ENCODE data around the gene SLC49A3.
"Not testable (repeated sequence)": the region's sequence is repeated elsewhere in the genome, so short reads cannot be mapped to it uniquely, and the experiment has no call there.

Gene SLC49A3

DNA sequence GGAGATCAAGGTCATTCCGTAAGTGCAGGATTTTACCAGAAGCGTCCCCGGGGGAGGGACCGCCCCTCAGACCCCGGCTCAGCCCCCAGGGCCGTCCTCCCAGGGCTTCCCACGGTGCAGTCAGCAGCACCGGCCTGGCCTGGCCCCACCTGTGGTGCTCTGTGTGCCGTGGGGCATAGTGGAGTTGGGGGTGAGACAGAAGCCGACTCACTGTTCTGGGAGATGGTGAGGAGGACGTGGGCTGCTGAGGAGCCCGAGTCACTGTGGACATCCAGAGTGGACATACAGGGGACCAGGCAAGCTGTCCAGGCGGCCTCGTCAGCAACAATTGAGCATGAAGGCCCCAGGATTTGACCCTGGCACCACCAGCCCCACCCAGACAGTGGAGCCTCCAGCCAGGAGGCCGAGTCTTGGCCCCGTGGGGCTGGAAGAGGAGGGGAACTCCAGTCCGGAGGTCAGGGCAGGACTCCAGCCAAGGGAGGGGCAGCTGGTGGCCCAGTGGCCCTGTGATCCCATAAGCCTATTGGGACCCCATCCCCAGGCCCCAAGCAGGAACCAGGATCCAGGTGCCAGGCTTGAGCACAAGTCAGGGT is 34.0 kb downstream of the SLC49A3 start:
- H3K27ac Mint-ChIP-seq: no peak overlapping the region
- peaks cover 2% of the 10 kb centered on the region for H3K4me1 Mint-ChIP-seq
- peaks cover 2% of the 10 kb centered on the region for H3K36me3 Mint-ChIP-seq
- no peaks in the 10 kb centered on the region for H3K9me3 Mint-ChIP-seq
- DNase-seq (ENCODE audit: low spot score in 2 of 2) (no peak), ATAC-seq (ENCODE audit: low read depth) (no peak)
- peaks cover 9% of the 10 kb centered on the region for H3K27me3 Mint-ChIP-seq
- no peak overlapping the region for H3K4me3 Mint-ChIP-seq

DNA sequence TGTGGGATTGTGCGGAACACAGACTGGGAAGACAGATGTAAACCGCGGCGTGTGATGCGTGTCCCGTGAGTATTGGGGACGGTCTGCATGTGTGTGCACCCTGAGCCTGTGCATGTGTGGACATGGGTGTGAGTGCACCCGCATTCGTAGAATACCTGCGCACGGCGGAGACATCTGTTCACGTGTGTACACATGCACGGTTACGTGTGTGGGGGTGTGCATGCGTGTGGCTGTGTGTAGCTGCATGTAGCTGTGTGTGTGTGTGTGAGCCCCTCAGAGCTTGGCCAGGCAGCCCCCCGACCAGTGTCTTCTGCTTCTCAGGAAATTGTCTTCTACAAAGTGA is 34.5 kb downstream of the SLC49A3 start:
- Mint-ChIP-seq H3K27me3 (peaks cover 9% of the 10 kb centered on the region), H3K4me3 (no peak overlapping the region), H3K4me1 (peaks cover 2% of the 10 kb centered on the region), H3K27ac (no peak overlapping the region), H3K36me3 (no peaks in the 10 kb centered on the region), H3K9me3 (no peaks in the 10 kb centered on the region)
- DNase-seq (ENCODE audit: low spot score in 2 of 2) (no peak), ATAC-seq (ENCODE audit: low read depth) (no peak)

DNA sequence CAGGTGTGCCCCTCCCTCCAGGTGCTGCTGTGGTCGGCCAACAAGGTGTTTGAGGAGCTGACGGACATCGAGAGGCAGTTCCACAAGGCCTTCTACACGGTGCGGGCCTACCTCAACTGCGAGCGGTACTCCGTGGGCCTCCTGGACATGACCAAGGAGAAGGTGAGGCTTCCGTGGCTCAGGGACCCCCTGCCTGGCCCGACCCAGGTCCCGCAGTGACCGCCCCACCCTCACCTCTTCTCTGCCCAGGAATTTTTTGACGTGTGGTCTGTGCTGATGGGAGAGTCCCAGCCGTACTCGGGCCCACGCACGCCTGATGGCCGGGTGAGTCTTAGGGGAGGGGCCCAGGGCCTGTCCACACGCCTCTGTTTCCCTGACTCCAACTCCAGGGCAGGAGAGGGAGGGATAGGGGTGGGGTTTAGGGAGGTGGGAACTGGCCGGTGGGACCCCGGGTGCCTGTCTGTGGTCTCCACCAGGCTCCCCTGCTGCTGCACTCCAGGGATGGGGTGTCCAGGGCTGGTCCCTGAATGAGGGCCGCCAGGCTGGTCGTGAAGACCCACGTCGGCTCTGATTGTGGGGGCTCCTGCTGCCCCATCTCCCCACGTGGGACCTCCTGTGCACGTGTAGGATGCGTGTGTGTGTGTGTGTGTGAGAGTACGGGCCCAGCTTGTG is 35.0 kb downstream of the SLC49A3 start:
- Mint-ChIP-seq H3K27ac (no peak overlapping the region), H3K4me1 (peaks cover 2% of the 10 kb centered on the region), H3K36me3 (no peaks in the 10 kb centered on the region), H3K4me3 (no peak overlapping the region), H3K9me3 (no peaks in the 10 kb centered on the region), H3K27me3 (peaks cover 9% of the 10 kb centered on the region)
- ATAC-seq (ENCODE audit: low read depth) (no peak), DNase-seq (ENCODE audit: low spot score in 2 of 2) (no peak)

DNA sequence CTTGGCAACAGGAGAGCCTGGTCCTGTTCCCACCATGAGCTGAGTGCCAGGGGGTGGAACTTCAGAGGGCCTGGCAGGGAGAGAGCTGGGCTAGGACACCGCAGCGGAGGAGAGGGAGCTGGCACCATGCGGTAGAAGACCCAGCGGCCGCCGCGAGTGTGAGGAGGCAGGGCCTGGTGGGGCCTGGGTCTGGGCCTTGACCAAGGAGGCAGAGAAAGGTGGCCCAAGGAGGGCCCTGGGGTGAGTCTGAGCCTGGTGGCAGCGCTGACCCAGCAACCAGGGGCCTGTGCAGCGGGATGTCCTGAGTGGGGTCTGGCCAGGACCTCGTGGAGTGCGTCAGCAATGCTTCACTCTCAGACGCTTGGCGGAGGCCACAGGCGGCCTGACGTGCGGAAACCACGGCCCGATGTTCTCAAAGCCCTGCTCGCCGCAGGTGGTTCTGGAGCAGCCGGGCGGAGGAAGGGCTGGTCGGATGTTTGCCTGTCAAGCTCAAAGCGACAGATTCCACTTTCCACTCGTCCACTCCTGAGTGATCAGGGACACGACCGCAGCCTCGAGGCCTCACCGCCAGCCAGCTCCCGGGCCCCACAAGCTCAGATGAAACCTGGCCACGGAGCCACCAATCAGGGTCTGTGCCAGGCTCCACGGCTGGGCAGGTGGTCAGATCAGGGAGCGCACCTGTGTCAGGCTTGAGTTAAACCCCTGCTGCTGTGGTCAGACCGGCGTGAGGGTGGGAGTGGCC is 35.7 kb downstream of the SLC49A3 start:
- Mint-ChIP-seq H3K9me3 (no peaks in the 10 kb centered on the region), H3K27me3 (peaks cover 9% of the 10 kb centered on the region)

DNA sequence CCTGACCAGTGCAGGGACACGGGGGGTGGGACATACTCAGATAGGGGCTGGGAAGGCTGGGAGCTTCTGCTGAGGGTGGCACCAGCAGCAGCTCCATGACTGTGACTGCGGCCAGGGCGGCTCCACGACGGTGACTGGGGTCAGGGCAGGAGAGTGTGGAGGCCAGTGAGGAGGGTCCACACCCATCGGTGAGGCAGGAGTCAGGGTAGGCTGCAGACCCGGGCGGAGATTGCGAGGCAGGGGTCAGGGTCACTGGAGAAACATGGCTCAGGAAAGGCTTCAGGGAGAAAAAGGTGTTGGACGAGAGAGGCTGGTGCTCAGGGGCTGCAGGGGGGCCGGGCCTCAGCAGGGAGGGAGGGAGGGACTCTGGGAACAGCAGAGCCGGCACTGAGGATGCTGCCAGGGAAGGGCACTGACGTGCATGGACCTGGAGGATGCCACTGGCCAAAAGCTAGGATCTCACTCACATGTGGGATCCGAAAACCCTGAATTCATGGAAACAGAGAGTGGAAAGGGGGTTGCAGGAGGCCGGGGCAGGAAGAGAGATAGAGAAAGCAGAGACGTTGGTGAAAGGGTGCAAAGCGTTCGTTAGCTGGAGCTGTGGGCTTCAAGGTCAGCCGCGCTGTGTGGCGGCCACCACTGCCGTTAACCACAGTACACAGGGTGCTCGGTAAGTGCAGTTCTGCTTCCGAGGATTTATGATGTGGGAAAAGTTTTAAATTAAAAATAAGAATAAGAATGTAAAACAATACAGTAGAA is 36.9 kb downstream of the SLC49A3 start:
- H3K9me3 Mint-ChIP-seq: no peaks in the 10 kb centered on the region
- no peak overlapping the region for H3K4me3 Mint-ChIP-seq
- ATAC-seq (ENCODE audit: low read depth) (no peak), DNase-seq (ENCODE audit: low spot score in 2 of 2) (no peak)
- no peaks in the 10 kb centered on the region for H3K36me3 Mint-ChIP-seq
- H3K4me1 Mint-ChIP-seq: peaks cover 2% of the 10 kb centered on the region
- no peak overlapping the region for H3K27ac Mint-ChIP-seq
- peaks cover 9% of the 10 kb centered on the region for H3K27me3 Mint-ChIP-seq

More for the DNA sequence above, 35.7 kb downstream of the SLC49A3 start:
- Mint-ChIP-seq H3K4me1 (peaks cover 2% of the 10 kb centered on the region), H3K4me3 (no peak overlapping the region), H3K27ac (no peak overlapping the region), H3K36me3 (no peaks in the 10 kb centered on the region)
- ATAC-seq (ENCODE audit: low read depth): no peak
- no peak for DNase-seq (ENCODE audit: low spot score in 2 of 2)

DNA sequence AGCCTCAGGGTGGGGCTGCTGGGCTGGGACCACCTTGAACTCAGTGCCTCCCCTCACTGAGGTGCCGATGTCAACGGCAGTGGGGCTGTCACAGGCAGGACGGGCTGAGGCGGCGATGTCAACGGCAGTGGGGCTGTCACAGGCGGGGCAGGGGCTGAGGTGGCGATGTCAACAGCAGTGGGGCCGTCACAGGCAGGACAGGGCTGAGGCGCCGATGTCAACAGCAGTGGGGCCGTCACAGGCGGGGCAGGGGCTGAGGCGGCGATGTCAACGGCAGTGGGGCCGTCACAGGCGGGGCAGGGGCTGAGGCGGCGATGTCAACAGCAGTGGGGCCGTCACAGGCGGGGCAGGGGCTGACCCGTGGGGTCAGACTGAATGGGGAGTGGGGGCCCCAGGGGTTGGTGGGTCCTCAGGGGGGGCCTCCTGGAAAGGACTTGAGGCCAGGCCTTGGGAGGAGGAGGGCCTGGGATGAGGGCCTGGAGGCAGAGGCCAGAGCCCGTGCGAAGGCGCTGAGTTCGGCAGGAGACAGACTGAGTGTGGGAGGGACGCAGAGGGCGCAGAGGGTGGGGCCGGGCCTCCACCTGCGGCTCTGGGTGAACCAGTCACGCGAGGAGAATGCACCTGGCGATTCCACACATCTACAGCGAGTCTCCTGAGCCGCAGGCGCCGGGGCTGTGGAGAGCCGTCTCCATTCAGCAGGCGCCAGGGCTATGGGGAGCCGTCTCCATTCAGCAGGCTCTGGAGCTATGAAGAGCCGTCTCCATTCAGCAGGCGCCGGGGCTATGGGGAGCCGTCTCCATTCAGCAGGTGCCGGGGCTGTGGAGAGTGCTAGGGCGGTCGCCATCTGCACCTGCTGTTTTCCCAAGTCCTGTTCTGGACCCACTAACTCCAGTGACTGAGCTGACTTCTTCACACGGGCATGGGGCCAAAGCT is 37.7 kb downstream of the SLC49A3 start:
- Mint-ChIP-seq H3K9me3 (no peaks in the 10 kb centered on the region), H3K27ac (no peak overlapping the region), H3K4me1 (peaks cover 2% of the 10 kb centered on the region), H3K36me3 (no peaks in the 10 kb centered on the region), H3K27me3 (peaks cover 12% of the 10 kb centered on the region), H3K4me3 (no peak overlapping the region)
- no peak for ATAC-seq (ENCODE audit: low read depth)
- no peak for DNase-seq (ENCODE audit: low spot score in 2 of 2)

DNA sequence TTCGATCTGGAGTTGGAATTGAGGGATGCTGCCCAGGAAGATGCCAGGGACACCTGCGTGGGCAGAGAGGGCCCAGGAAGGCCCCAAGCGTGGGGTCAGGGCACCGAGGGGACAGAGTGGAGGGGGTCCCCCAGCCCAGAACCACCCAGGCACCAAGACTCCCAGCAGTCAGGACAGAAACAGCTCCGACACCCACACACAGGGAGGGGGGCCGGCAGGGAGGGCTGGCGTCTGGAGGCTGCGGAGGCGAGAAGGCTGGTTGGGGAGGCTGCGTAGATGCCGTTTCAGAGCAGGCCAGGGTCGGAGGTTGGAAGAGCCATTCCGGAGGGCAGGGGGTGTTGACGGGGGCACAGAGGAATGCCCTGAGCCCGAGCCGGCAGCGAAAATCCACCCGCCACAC is 38.5 kb downstream of the SLC49A3 start:
- Mint-ChIP-seq H3K9me3 (peaks cover 2% of the 10 kb centered on the region), H3K4me1 (peaks cover 2% of the 10 kb centered on the region), H3K27ac (no peak overlapping the region), H3K36me3 (no peaks in the 10 kb centered on the region), H3K27me3 (peaks cover 16% of the 10 kb centered on the region), H3K4me3 (no peak overlapping the region)
- ATAC-seq (ENCODE audit: low read depth) (no peak), DNase-seq (ENCODE audit: low spot score in 2 of 2) (no peak)

DNA sequence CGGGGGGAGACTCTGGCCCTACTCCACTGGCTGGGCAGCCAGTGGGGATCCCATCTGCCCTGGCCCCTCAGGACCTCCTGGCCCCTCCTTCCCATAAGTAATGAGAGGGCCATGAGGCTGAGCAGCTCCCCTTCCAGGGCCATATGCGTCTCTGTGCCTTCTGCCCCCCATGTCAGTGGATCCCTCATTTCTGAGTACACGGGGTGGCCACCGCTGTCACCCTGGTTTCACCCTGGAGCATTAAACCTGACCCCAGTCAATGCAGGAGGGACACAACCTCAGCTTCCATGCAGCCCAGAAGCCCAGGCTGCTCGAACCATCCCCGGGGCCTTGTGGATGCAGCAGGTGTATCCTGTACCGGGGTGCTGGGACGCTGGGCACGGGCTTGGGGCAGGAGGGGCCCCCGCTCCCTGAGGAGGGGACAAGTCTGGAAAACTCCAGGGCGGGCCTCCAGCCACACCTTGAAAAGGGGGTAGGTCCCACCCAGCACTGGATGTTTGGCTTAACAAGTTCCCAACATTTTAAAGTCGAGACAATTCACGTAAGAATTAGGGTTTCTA is 39.1 kb downstream of the SLC49A3 start:
- no peaks in the 10 kb centered on the region for H3K36me3 Mint-ChIP-seq
- peaks cover 2% of the 10 kb centered on the region for H3K4me1 Mint-ChIP-seq
- H3K9me3 Mint-ChIP-seq: peaks cover 2% of the 10 kb centered on the region
- ATAC-seq (ENCODE audit: low read depth) (no peak), DNase-seq (ENCODE audit: low spot score in 2 of 2) (no peak)
- no peak overlapping the region for H3K4me3 Mint-ChIP-seq
- peaks cover 16% of the 10 kb centered on the region for H3K27me3 Mint-ChIP-seq
- no peak overlapping the region for H3K27ac Mint-ChIP-seq

DNA sequence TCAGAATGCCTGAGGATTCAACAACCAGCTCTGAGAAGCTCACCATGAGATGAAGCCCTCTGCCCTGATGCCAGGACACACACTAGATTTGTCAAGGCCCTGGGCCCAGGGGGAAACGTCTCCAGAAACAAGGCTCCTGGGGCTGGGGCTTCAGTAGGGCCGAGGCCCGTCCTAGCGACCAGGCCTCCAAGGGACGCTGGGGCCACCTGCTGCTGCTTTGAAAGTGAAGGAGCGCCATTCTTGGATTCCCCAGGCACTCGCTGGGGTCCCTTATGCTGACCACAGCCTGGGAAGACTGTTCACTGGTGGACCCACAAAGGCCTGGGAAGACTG is 39.7 kb downstream of the SLC49A3 start:
- peaks cover 2% of the 10 kb centered on the region for H3K9me3 Mint-ChIP-seq
- ATAC-seq (ENCODE audit: low read depth) (no peak), DNase-seq (ENCODE audit: low spot score in 2 of 2) (no peak)
- H3K36me3 Mint-ChIP-seq: no peaks in the 10 kb centered on the region
- peaks cover 16% of the 10 kb centered on the region for H3K27me3 Mint-ChIP-seq
- H3K4me3 Mint-ChIP-seq: no peak overlapping the region
- H3K27ac Mint-ChIP-seq: no peak overlapping the region
- H3K4me1 Mint-ChIP-seq: peaks cover 2% of the 10 kb centered on the region

DNA sequence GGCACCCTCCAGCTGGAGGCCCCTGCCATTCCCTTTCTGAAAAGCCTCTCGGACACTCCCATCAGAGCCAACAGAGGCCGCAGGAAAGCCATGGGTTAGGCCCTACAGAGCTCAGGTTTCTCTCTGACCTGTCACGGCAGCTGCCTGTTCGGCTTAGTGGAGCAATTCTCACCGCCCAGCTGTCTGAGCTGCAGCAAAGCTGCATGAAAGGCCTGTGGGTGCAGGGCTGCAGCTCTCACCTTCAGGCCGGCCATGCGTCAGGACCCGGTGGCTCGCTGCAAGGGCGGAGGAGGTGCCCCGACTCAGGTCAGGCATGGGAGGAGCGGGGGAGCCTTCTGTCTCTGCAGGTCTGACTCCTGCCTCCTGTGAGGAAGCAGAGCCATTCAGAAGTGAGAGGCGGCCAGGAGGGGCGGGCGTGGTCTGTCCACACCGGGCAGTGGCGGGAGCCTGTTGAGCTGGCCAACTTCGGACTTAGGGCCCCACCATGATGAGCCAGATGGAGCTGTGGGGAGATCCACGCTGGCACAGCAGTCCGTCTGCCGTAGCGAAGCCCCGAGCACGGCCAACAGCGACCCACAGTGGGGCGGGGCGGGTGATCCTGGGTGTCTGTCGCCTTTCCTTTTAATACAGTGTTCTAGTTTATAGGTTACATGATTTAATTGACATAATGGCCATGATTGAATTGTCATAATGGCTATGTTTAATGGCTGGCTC is 40.2 kb downstream of the SLC49A3 start:
- Mint-ChIP-seq H3K27me3 (peaks cover 16% of the 10 kb centered on the region), H3K4me3 (no peak overlapping the region), H3K4me1 (peaks cover 2% of the 10 kb centered on the region), H3K27ac (no peak overlapping the region), H3K36me3 (no peaks in the 10 kb centered on the region), H3K9me3 (peaks cover 2% of the 10 kb centered on the region)
- DNase-seq (ENCODE audit: low spot score in 2 of 2): no peak
- ATAC-seq (ENCODE audit: low read depth): no peak

DNA sequence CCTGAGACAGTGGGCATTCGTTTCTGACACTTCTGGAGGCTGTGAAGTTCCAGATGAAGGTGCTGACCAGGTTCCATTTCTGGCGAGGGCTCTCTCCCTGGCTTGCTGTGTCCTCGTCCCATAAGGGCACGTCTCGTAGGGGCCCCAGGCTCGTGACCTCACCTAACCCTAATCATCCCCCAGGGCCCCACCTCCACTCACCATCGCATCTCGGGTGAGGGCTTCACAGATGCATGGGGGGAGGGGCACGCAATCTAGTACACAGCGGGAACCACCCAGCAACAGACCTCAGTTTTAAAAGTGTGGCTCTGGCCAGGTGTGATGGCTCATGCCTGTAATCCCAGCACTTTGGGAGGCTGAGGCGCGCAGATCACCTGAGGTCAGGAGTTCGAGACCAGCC is 41.5 kb downstream of the SLC49A3 start:
- Mint-ChIP-seq H3K36me3 (peaks cover 3% of the 10 kb centered on the region), H3K4me3 (no peak overlapping the region), H3K27ac (no peak overlapping the region), H3K9me3 (peaks cover 2% of the 10 kb centered on the region), H3K4me1 (no peaks in the 10 kb centered on the region), H3K27me3 (peaks cover 14% of the 10 kb centered on the region)
- no peak for ATAC-seq (ENCODE audit: low read depth)
- no peak for DNase-seq (ENCODE audit: low spot score in 2 of 2)

DNA sequence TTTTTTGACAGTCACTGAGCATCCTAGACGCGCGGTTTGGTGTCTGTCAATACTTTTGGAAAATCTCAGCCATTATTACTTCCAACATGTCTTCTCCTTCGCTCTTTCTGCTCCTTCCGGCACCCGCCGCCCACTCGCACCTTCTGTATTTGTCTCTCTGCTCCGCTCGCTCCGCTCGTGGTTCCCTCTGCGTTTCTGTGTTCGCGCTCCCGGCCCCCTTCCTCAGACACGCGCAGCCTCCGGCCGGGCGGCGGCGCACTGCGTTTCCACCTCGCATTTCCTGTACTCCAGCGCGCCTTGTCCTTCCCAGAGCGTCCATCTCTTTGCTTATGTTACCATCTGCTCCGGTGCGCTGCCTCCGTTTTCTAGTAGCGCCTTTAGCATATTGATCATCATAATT is 42.5 kb downstream of the SLC49A3 start:
- no peak for DNase-seq (ENCODE audit: low spot score in 2 of 2)
- Mint-ChIP-seq H3K9me3 (peaks cover 2% of the 10 kb centered on the region), H3K36me3 (peaks cover 3% of the 10 kb centered on the region), H3K4me1 (no peaks in the 10 kb centered on the region), H3K27me3 (peaks cover 10% of the 10 kb centered on the region), H3K4me3 (no peak overlapping the region), H3K27ac (no peak overlapping the region)
- no peak for ATAC-seq (ENCODE audit: low read depth)

DNA sequence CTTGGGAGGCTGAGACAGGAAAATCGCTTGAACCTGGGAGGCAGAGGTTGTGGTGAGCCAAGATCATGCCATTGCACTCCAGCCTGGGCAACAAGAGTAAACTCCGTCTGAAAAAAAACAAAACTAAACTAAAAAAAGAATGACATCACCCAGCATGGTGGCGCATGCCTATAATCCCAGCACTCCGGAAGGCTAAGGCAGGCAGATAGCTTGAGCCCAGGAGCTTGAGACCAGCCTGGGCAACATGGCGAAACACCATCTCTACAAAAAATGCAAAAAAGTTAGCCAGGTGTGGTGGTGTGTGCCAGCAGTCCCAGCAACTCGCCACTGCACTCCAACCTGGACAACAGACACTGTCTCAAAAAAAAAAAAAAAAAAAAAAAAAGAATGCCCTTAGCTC is 46.6 kb downstream of the SLC49A3 start:
- not testable (repeated sequence) for H3K9me3 Mint-ChIP-seq; H3K4me3 Mint-ChIP-seq; ATAC-seq (ENCODE audit: low read depth); H3K36me3 Mint-ChIP-seq; H3K27ac Mint-ChIP-seq; H3K4me1 Mint-ChIP-seq; DNase-seq (ENCODE audit: low spot score in 2 of 2)
- peaks cover 15% of the 10 kb centered on the region for H3K27me3 Mint-ChIP-seq
